Fibroblast of skin of right quadriceps (primary cell): ENCODE results near the gene TOMM70.

ENCODE experiments used
- DNase-seq: peaks from one replicate; pipeline ENCODE4 v3.0.0-alpha.2; 2013

Gene TOMM70

GRCh38 chr3:100319951-100320350, 80.9 kb downstream of the TOMM70 start:
- DNase-seq: no peak

- DNase-seq: no peak
Observed at GRCh38 chr3:100317912-100318311, 83.0 kb downstream of the TOMM70 start.

GRCh38 chr3:100316641-100317069, 84.2 kb downstream of the TOMM70 start:
- DNase-seq: peak; percentile 61
